K562 (cell line): ENCODE measurements around the gene SPIB. TPM values are rescaled to one million over a fixed set of nuclear protein-coding genes. Genes with fewer than 3 reads are reported as not detected.

Source experiments
- CAMTA2 ChIP-seq: fragments of 250-450 bp; sonication (Bioruptor Pico); conservative IDR thresholded peaks from 2 replicates; pipeline ENCODE4 v1.5.1; 2022
- EHMT2 ChIP-seq: fragments of 450-650 bp; IDR thresholded peaks from 2 replicates; pipeline ENCODE4 v1.6.1; 2018; ENCODE audit warnings: antibody characterized with exemption
- FOXP1 ChIP-seq: sonication (generic); formaldehyde crosslinking; IDR thresholded peaks from 2 replicates; pipeline ENCODE4 v1.8.0; 2022; ENCODE audit warnings: mild to moderate bottlenecking, missing genetic modification reagents
- NFE2L1 ChIP-seq: fragments of 450-650 bp; IDR thresholded peaks from 2 replicates; pipeline ENCODE4 v1.6.1; 2016; ENCODE audit warnings: missing genetic modification characterization, low read depth, mild to moderate bottlenecking, missing compliant biosample characterization, moderate library complexity, borderline replicate concordance
- NFYB ChIP-seq: IDR thresholded peaks from 2 replicates; pipeline ENCODE4 v1.6.1; 2011; ENCODE audit warnings: mild to moderate bottlenecking, moderate library complexity; ENCODE audit not compliant: insufficient read length; ENCODE audit errors: extremely low read depth
- NR2F6 ChIP-seq: fragments of 450-650 bp; formaldehyde crosslinking; IDR thresholded peaks from 2 replicates; pipeline ENCODE4 v1.4.0; 2020; ENCODE audit warnings: mild to moderate bottlenecking
- PTRF ChIP-seq: fragments of 450-650 bp; IDR thresholded peaks from 2 replicates; pipeline ENCODE4 v1.6.1; 2016; ENCODE audit warnings: mild to moderate bottlenecking, missing genetic modification characterization, missing compliant biosample characterization
- PYGO2 ChIP-seq: fragments of 450-650 bp; IDR thresholded peaks from 2 replicates; pipeline ENCODE4 v1.6.1; 2016; ENCODE audit warnings: mild to moderate bottlenecking, missing genetic modification characterization, moderate library complexity, missing compliant biosample characterization
- RNF2 ChIP-seq: sonication (generic); IDR thresholded peaks from 2 replicates; pipeline ENCODE4 v1.6.1; 2016
- SLC30A9 ChIP-seq: fragments of 250-450 bp; sonication (Bioruptor Pico); IDR thresholded peaks from 2 replicates; pipeline ENCODE4 v1.8.0; 2022; ENCODE audit warnings: mild to moderate bottlenecking, moderate library complexity
- SMAD1 ChIP-seq: fragments of 150-350 bp; IDR thresholded peaks from 2 replicates; pipeline ENCODE4 v1.6.1; 2014; ENCODE audit warnings: low read length, low read depth; ENCODE audit not compliant: partially characterized antibody
- SMARCC2 ChIP-seq: fragments of 450-650 bp; IDR thresholded peaks from 2 replicates; pipeline ENCODE4 v1.6.1; 2017; ENCODE audit warnings: antibody characterized with exemption, moderate library complexity, mild to moderate bottlenecking, low read depth
- SPI1 ChIP-seq: IDR thresholded peaks from 2 replicates; pipeline ENCODE4 v1.6.1; 2011; ENCODE audit warnings: low read depth, low read length, control low read depth, borderline replicate concordance
- TAF15 ChIP-seq: fragments of 200-400 bp; formaldehyde crosslinking; IDR thresholded peaks from 2 replicates; pipeline ENCODE4 v1.6.1; 2017; ENCODE audit warnings: mild to moderate bottlenecking, low read depth, low read length, moderate library complexity
- ZFPM2 ChIP-seq: fragments of 250-450 bp; sonication (Bioruptor Pico); IDR thresholded peaks from 2 replicates; pipeline ENCODE4 v1.5.1; 2022; ENCODE audit warnings: mild to moderate bottlenecking
- polyA plus RNA-seq, 8 experiments: library from polyadenylated mRNA; depleted of rRNA in 4 of 8; stranded (reverse) in 5 of 8; unstranded in 3 of 8; fragments of >200 nt; fragmentation: Nextera tagmentation in 2 of 8; fragmentation: Illumina TruSeq in 1 of 8; extraction: Ambion mirVana in 2 of 8; extraction: Trizol in 1 of 8; gene quantifications; 2 replicates each; pipeline versions ENCODE4 v1.2.1 to v1.2.3, GENCODE V29; 2011 to 2014; ENCODE audit warnings: inconsistent platforms in 1 of 8, missing spikeins in 1 of 8
- total RNA-seq, 7 experiments: library from RNA; depleted of rRNA in 6 of 7; stranded (reverse); fragments of >200 nt in 6 of 7; fragmentation: Illumina TruSeq in 2 of 7; extraction: Trizol in 2 of 7; gene quantifications; 2 replicates each; pipeline versions ENCODE4 v1.2.1 to v1.2.3, GENCODE V29; 2011 to 2021; ENCODE audit warnings: low replicate concordance in 1 of 7
- TF ChIP-seq, protein P1 (sequence below): fragments of 450-650 bp; IDR thresholded peaks from 2 replicates; pipeline ENCODE4 v1.6.1; 2016; ENCODE audit warnings: mild to moderate bottlenecking
- TF ChIP-seq, protein P2 (sequence below): fragments of 450-650 bp; formaldehyde crosslinking; IDR thresholded peaks from 2 replicates; pipeline ENCODE4 v1.4.0; 2020; ENCODE audit warnings: mild to moderate bottlenecking, moderate library complexity
- TF ChIP-seq, protein P3 (sequence below): IDR thresholded peaks from 2 replicates; pipeline ENCODE4 v1.6.1; 2014; ENCODE audit warnings: antibody characterized with exemption
- TF ChIP-seq, protein P4 (sequence below): IDR thresholded peaks from 2 replicates; pipeline ENCODE4 v1.6.1; 2011; ENCODE audit warnings: borderline replicate concordance, low read depth, mild to moderate bottlenecking, moderate library complexity, low read length; ENCODE audit not compliant: insufficient read depth, poor library complexity, severe bottlenecking

Gene SPIB
- total and polyA plus RNA-seq, 9 of the 15 experiments (the other 6 are each of a cell fraction or from before 2014, with no cell fraction given): 0.06 to 1.0 (median 0.43) TPM; not detected in 1

DNA sequence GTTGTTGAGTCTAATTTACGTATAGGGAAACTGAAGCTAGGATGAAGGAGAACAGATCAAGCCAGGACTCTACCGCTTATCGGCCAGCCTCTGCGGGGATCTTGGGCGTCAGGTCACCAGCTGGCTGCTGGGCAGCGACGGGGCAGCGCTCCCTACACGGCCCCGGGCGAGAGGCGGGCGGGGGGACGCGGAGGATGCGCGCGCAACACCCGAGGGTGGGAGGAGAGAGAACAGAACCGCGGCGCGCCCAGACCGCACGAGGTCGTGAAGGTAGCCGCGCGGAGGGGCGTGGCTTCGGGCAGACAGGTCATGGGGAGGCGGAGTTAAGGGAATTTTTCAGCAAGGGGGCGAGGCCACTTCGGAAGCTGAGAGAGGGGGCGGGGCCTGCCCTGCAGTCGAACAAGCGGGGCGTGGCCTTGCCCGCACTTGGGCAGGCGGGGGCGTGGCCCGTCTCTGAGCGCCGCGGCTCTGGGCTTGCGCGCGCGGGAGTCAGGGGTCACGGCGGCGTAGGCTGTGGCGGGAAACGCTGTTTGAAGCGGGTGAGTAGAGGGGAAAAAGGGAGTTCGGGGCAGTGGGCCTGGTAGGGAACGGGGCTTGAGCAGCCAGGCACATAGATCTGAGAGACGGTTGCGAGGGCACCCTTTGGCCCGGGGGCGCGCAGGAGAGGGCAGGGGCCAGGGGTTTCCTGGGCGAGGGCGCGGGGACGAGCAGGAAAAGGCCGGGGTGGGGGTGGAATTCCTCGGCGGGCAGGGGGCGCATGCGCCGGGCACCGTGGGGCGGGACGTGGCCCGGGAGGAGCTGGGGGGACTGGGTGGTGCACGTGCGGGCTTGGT is 34.7 kb upstream of the SPIB start, which contains the start of gene POLD1 (continued):
- TF ChIP-seq, protein P1, sequence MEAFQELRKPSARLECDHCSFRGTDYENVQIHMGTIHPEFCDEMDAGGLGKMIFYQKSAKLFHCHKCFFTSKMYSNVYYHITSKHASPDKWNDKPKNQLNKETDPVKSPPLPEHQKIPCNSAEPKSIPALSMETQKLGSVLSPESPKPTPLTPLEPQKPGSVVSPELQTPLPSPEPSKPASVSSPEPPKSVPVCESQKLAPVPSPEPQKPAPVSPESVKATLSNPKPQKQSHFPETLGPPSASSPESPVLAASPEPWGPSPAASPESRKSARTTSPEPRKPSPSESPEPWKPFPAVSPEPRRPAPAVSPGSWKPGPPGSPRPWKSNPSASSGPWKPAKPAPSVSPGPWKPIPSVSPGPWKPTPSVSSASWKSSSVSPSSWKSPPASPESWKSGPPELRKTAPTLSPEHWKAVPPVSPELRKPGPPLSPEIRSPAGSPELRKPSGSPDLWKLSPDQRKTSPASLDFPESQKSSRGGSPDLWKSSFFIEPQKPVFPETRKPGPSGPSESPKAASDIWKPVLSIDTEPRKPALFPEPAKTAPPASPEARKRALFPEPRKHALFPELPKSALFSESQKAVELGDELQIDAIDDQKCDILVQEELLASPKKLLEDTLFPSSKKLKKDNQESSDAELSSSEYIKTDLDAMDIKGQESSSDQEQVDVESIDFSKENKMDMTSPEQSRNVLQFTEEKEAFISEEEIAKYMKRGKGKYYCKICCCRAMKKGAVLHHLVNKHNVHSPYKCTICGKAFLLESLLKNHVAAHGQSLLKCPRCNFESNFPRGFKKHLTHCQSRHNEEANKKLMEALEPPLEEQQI: no peak
- TF ChIP-seq NR2F6 (CRISPR knock-in tag) (peak; percentile 47; the same call in 1 of the 2 replicates), ZFPM2 (CRISPR knock-in tag) (no peak), PTRF (tag) (no peak), NFYB (no peak), FOXP1 (CRISPR knock-in tag) (no peak), SLC30A9 (no peak), SMARCC2 (no peak), CAMTA2 (CRISPR knock-in tag) (peak; percentile 97), PYGO2 (tag) (no peak), RNF2 (no peak), TAF15 (no peak), EHMT2 (no peak), SPI1 (no peak), NFE2L1 (tag) (no peak), SMAD1 (peak; percentile 43)
- TF ChIP-seq, protein P2, sequence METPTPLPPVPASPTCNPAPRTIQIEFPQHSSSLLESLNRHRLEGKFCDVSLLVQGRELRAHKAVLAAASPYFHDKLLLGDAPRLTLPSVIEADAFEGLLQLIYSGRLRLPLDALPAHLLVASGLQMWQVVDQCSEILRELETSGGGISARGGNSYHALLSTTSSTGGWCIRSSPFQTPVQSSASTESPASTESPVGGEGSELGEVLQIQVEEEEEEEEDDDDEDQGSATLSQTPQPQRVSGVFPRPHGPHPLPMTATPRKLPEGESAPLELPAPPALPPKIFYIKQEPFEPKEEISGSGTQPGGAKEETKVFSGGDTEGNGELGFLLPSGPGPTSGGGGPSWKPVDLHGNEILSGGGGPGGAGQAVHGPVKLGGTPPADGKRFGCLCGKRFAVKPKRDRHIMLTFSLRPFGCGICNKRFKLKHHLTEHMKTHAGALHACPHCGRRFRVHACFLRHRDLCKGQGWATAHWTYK (CRISPR knock-in tag): peak; percentile 90
- TF ChIP-seq, protein P3, sequence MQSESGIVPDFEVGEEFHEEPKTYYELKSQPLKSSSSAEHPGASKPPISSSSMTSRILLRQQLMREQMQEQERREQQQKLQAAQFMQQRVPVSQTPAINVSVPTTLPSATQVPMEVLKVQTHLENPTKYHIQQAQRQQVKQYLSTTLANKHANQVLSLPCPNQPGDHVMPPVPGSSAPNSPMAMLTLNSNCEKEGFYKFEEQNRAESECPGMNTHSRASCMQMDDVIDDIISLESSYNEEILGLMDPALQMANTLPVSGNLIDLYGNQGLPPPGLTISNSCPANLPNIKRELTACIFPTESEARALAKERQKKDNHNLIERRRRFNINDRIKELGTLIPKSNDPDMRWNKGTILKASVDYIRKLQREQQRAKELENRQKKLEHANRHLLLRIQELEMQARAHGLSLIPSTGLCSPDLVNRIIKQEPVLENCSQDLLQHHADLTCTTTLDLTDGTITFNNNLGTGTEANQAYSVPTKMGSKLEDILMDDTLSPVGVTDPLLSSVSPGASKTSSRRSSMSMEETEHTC: peak; percentile 36
- TF ChIP-seq, protein P4, sequence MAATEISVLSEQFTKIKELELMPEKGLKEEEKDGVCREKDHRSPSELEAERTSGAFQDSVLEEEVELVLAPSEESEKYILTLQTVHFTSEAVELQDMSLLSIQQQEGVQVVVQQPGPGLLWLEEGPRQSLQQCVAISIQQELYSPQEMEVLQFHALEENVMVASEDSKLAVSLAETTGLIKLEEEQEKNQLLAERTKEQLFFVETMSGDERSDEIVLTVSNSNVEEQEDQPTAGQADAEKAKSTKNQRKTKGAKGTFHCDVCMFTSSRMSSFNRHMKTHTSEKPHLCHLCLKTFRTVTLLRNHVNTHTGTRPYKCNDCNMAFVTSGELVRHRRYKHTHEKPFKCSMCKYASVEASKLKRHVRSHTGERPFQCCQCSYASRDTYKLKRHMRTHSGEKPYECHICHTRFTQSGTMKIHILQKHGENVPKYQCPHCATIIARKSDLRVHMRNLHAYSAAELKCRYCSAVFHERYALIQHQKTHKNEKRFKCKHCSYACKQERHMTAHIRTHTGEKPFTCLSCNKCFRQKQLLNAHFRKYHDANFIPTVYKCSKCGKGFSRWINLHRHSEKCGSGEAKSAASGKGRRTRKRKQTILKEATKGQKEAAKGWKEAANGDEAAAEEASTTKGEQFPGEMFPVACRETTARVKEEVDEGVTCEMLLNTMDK: no peak
